WI38 (cell line): ENCODE measurements around the gene PIWIL1.

Experiments used
- H3K4me3 ChIP-seq: 2 replicates; pipeline ENCODE4 v1.5.1; 2011; ENCODE audit warnings: low read depth, mild to moderate bottlenecking, control low read depth, low read length
- CTCF ChIP-seq: IDR thresholded peaks from 2 replicates; pipeline ENCODE4 v1.5.1; 2012; ENCODE audit warnings: low read depth, mild to moderate bottlenecking, control low read depth, low read length

PIWIL1 gene

GRCh38 chr12:130371296-130371695 is 33.6 kb downstream of the PIWIL1 start:
- no peak overlapping the region for H3K4me3 ChIP-seq
- no peak for TF ChIP-seq CTCF

- H3K4me3 ChIP-seq, result no peak overlapping the region
Observed at GRCh38 chr12:130372936-130373335, 35.2 kb downstream of the PIWIL1 start.

GRCh38 chr12:130374083-130374482 is 36.4 kb downstream of the PIWIL1 start:
- no peak overlapping the region for H3K4me3 ChIP-seq
- TF ChIP-seq CTCF, result no peak

More at GRCh38 chr12:130372936-130373335, 35.2 kb downstream of the PIWIL1 start:
- no peak for TF ChIP-seq CTCF

GRCh38 chr12:130375296-130376287 is 37.9 kb downstream of the PIWIL1 start:
- H3K4me3 ChIP-seq, result no peak overlapping the region
- no peak for TF ChIP-seq CTCF

GRCh38 chr12:130382818-130383217 is 45.1 kb downstream of the PIWIL1 start:
- TF ChIP-seq CTCF, result no peak
- H3K4me3 ChIP-seq, result no peak overlapping the region

- TF ChIP-seq CTCF, result no peak
- H3K4me3 ChIP-seq, result no peak overlapping the region
Observed at GRCh38 chr12:130384234-130384633, 46.5 kb downstream of the PIWIL1 start.

GRCh38 chr12:130385193-130385592 is 47.5 kb downstream of the PIWIL1 start:
- TF ChIP-seq CTCF, result no peak
- H3K4me3 ChIP-seq, result no peak overlapping the region
